Mammary epithelial cell (primary cell): ENCODE measurements around the gene SCAF1.

Experiments
- CTCF ChIP-seq, 2 donors: IDR thresholded peaks in 1 of 2; conservative IDR thresholded peaks in 1 of 2; 2 replicates each; pipeline ENCODE4 v1.5.1; 2011 to 2012; ENCODE audit warnings: inconsistent platforms in 2 of 2, low read length in 2 of 2, mild to moderate bottlenecking in 2 of 2, control low read depth in 1 of 2, low read depth in 1 of 2; ENCODE audit not compliant: insufficient read depth in 1 of 2; ENCODE audit errors: extremely low read depth in 1 of 2
- EZH2 ChIP-seq: IDR thresholded peaks from 2 replicates; pipeline ENCODE4 v1.6.1; 2012; ENCODE audit warnings: low read length, inconsistent platforms, borderline replicate concordance

DNA sequence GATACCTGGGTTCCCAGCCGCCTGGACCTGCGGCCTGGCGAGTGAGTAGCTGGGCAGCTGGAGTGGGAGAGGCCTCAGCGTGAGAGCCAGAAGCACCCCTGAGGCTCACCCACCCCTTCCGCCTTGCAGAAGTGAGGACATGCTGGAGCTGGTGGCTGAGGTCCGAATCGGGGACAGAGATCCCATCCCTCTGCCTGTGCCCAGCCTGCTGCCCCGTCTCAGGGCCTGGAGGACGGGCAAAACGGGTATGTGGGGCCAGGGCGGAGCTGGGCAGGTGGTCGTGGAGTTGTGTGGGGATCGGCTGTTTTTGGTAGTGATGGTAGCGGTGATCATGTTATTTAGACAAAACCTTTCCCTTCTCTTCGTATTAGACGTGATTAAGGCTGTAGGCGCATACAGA is 4.6 kb downstream of the SCAF1 start:
- TF ChIP-seq CTCF (conservative IDR thresholded peaks at IDR 0.05 in 1 of 2, IDR thresholded peaks at IDR 0.05 in 1 of 2; ENCODE audit: extremely low read depth in 1 of 2, insufficient read depth in 1 of 2, low read depth in 1 of 2, low read length in 2 of 2) (no peak), EZH2 (no peak)
